Neural cell (in vitro differentiated cells): ENCODE measurements around the gene PARP12. TPM values are rescaled to one million over a fixed set of nuclear protein-coding genes. Genes with fewer than 3 reads are reported as not detected.

Experiments used
- H2AFZ ChIP-seq: fragments of 200-600, 300-800 bp; sonication (generic), shearing (Covaris generic); 2 replicates; pipeline ENCODE4 v1.6.0; 2014; ENCODE audit warnings: low read depth, mild to moderate bottlenecking, antibody characterized with exemption, low read length, moderate library complexity
- H3F3A ChIP-seq: fragments of 200-600 bp; shearing (Covaris generic); 2 replicates; pipeline ENCODE4 v1.6.1; 2016; ENCODE audit warnings: mild to moderate bottlenecking, moderate library complexity, mixed read lengths, antibody characterized with exemption, low read length; ENCODE audit not compliant: insufficient read depth, poor library complexity, severe bottlenecking
- H3K27ac ChIP-seq: fragments of 200-600, 300-800 bp; sonication (generic), shearing (Covaris generic); 2 replicates; pipeline ENCODE4 v1.5.1; 2014; ENCODE audit warnings: mild to moderate bottlenecking, low read length, moderate library complexity
- H3K27me3 ChIP-seq: fragments of 300-800, 200-600 bp; sonication (generic), shearing (Covaris generic); 2 replicates; pipeline ENCODE4 v1.6.0; 2014; ENCODE audit warnings: mild to moderate bottlenecking, low read depth, low read length, moderate library complexity; ENCODE audit not compliant: insufficient read depth
- H3K36me3 ChIP-seq: fragments of 300-800, 200-600 bp; sonication (generic), shearing (Covaris generic); 2 replicates; pipeline ENCODE4 v1.5.1; 2014; ENCODE audit warnings: mild to moderate bottlenecking, antibody characterized with exemption, low read length, moderate library complexity; ENCODE audit not compliant: insufficient read depth
- H3K4me2 ChIP-seq: fragments of 300-800, 200-600 bp; sonication (generic), shearing (Covaris generic); 2 replicates; pipeline ENCODE4 v1.6.0; 2014; ENCODE audit warnings: mild to moderate bottlenecking, low read length
- H3K4me3 ChIP-seq: fragments of 300-800, 200-600 bp; sonication (generic), shearing (Covaris generic); 2 replicates; pipeline ENCODE4 v1.5.1; 2014; ENCODE audit warnings: mild to moderate bottlenecking, low read length, moderate library complexity
- H3K79me2 ChIP-seq: fragments of 200-600 bp; shearing (Covaris generic); replicated peaks from 2 replicates; pipeline ENCODE4 v1.6.0; 2014; ENCODE audit warnings: mild to moderate bottlenecking, low read length, moderate library complexity; ENCODE audit not compliant: insufficient read depth
- H3K9ac ChIP-seq: fragments of 300-800, 200-600 bp; sonication (generic), shearing (Covaris generic); 2 replicates; pipeline ENCODE4 v1.6.1; 2016; ENCODE audit warnings: mild to moderate bottlenecking, low read length, mixed read lengths
- H3K9me2 ChIP-seq: fragments of 200-600 bp; shearing (Covaris generic); 2 replicates; pipeline ENCODE4 v1.6.1; 2016; ENCODE audit warnings: mild to moderate bottlenecking, low read length, mixed read lengths; ENCODE audit not compliant: insufficient read depth
- H3K9me3 ChIP-seq: fragments of 200-600, 300-800 bp; sonication (generic), shearing (Covaris generic); 2 replicates; pipeline ENCODE4 v1.6.1; 2016; ENCODE audit warnings: mild to moderate bottlenecking, mixed run types, low read length, moderate library complexity, mixed read lengths
- H4K20me1 ChIP-seq: fragments of 200-600 bp; shearing (Covaris generic); 2 replicates; pipeline ENCODE4 v1.6.1; 2016; ENCODE audit warnings: mild to moderate bottlenecking, mixed run types; ENCODE audit not compliant: insufficient read depth
- CTCF ChIP-seq: fragments of 450-650 bp; IDR thresholded peaks from 2 replicates; pipeline ENCODE4 v1.5.1; 2014; ENCODE audit warnings: antibody characterized with exemption, mild to moderate bottlenecking, moderate library complexity; ENCODE audit not compliant: poor library complexity, severe bottlenecking
- EZH2 ChIP-seq: fragments of 200-600, 300-800 bp; shearing (Covaris generic), sonication (generic); IDR thresholded peaks from 2 replicates; pipeline ENCODE4 v1.6.1; 2014; ENCODE audit warnings: antibody characterized with exemption, low read length, borderline replicate concordance, mild to moderate bottlenecking; ENCODE audit not compliant: insufficient read depth, poor library complexity, severe bottlenecking
- MXI1 ChIP-seq: fragments of 450-650 bp; conservative IDR thresholded peaks from 2 replicates; pipeline ENCODE4 v1.6.1; 2014; ENCODE audit warnings: antibody characterized with exemption, mild to moderate bottlenecking; ENCODE audit not compliant: poor library complexity, severe bottlenecking
- POLR2AphosphoS5 ChIP-seq: IDR thresholded peaks from 2 replicates; pipeline ENCODE4 v1.6.1; 2012
- RAD21 ChIP-seq: fragments of 450-650 bp; conservative IDR thresholded peaks from 2 replicates; pipeline ENCODE4 v1.6.1; 2014; ENCODE audit warnings: antibody characterized with exemption, mild to moderate bottlenecking, moderate library complexity
- REST ChIP-seq: IDR thresholded peaks from 2 replicates; pipeline ENCODE4 v1.6.1; 2012; ENCODE audit warnings: borderline replicate concordance
- SMC3 ChIP-seq: fragments of 450-650 bp; conservative IDR thresholded peaks from 2 replicates; pipeline ENCODE4 v1.6.1; 2014; ENCODE audit warnings: antibody characterized with exemption, mild to moderate bottlenecking, moderate library complexity; ENCODE audit not compliant: poor library complexity
- TAF1 ChIP-seq: IDR thresholded peaks from 2 replicates; pipeline ENCODE4 v1.6.1; 2012; ENCODE audit warnings: low read depth
- polyA plus RNA-seq: library from polyadenylated mRNA; depleted of rRNA; stranded (reverse); fragments of >200 nt; gene quantifications from 2 replicates; pipeline ENCODE4 v1.2.3, GENCODE V29; 2014

The PARP12 gene
- polyA plus RNA-seq, 1 donor from 2014 or later, result not detected

GRCh38 chr7:140033779-140034363 lies 28.9 kb downstream of the PARP12 start:
- no peak overlapping the region for H3K4me3 ChIP-seq
- TF ChIP-seq TAF1 (no peak), EZH2 (no peak), CTCF (no peak), SMC3 (no peak), POLR2AphosphoS5 (no peak)
- H3K27me3 ChIP-seq, result peaks cover 8% of the 10 kb centered on the region
- H4K20me1 ChIP-seq, result no peaks in the 10 kb centered on the region
- no peaks in the 10 kb centered on the region for H3K79me2 ChIP-seq
- H3K36me3 ChIP-seq, result no peaks in the 10 kb centered on the region
- H3K4me2 ChIP-seq, result no peak overlapping the region
- H2AFZ ChIP-seq, result no peak overlapping the region
- H3K27ac ChIP-seq, result no peak overlapping the region
- no peaks in the 10 kb centered on the region for H3K9me3 ChIP-seq
- no peak overlapping the region for H3K9ac ChIP-seq
- H3F3A ChIP-seq, result no peaks in the 10 kb centered on the region
- no peaks in the 10 kb centered on the region for H3K9me2 ChIP-seq

- H3K4me3 ChIP-seq, result no peak overlapping the region
- no peak overlapping the region for H3K4me2 ChIP-seq
Observed at GRCh38 chr7:140033036-140033435, 29.7 kb downstream of the PARP12 start.

GRCh38 chr7:140031364-140031763 lies 31.4 kb downstream of the PARP12 start:
- no peaks in the 10 kb centered on the region for H3K36me3 ChIP-seq
- no peak overlapping the region for H3K27ac ChIP-seq
- no peaks in the 10 kb centered on the region for H4K20me1 ChIP-seq
- H3K79me2 ChIP-seq, result no peaks in the 10 kb centered on the region
- no peak overlapping the region for H3K4me2 ChIP-seq
- peaks cover 2% of the 10 kb centered on the region for H3K27me3 ChIP-seq
- H3F3A ChIP-seq, result no peaks in the 10 kb centered on the region
- no peaks in the 10 kb centered on the region for H3K9me2 ChIP-seq
- no peak overlapping the region for H2AFZ ChIP-seq
- H3K9ac ChIP-seq, result no peak overlapping the region
- no peaks in the 10 kb centered on the region for H3K9me3 ChIP-seq
- H3K4me3 ChIP-seq, result no peak overlapping the region
- no peak for TF ChIP-seq CTCF
- no peak for TF ChIP-seq REST
- TF ChIP-seq TAF1, result no peak
- no peak for TF ChIP-seq MXI1
- TF ChIP-seq EZH2, result no peak
- TF ChIP-seq SMC3, result no peak
- TF ChIP-seq POLR2AphosphoS5, result no peak
- TF ChIP-seq RAD21, result no peak

More at GRCh38 chr7:140033036-140033435, 29.7 kb downstream of the PARP12 start:
- H3K9me2 ChIP-seq, result no peaks in the 10 kb centered on the region
- H3K79me2 ChIP-seq, result no peaks in the 10 kb centered on the region
- H2AFZ ChIP-seq, result no peak overlapping the region
- no peaks in the 10 kb centered on the region for H3K36me3 ChIP-seq
- H4K20me1 ChIP-seq, result no peaks in the 10 kb centered on the region
- TF ChIP-seq POLR2AphosphoS5 (no peak), RAD21 (no peak), SMC3 (no peak), EZH2 (no peak), CTCF (no peak)
- H3K27me3 ChIP-seq, result peaks cover 8% of the 10 kb centered on the region
- H3F3A ChIP-seq, result no peaks in the 10 kb centered on the region
- no peak overlapping the region for H3K27ac ChIP-seq
- H3K9ac ChIP-seq, result no peak overlapping the region
- H3K9me3 ChIP-seq, result no peaks in the 10 kb centered on the region
